Lung (tissue), 12 donors: ENCODE results near the gene TCF12. TPM values are rescaled to one million over a fixed set of nuclear protein-coding genes. Genes with fewer than 3 reads are reported as not detected.
A peak's percentile ranks its signal among the peaks of the same experiment; 100 is the strongest.
"Not testable (repeated sequence)": the region's sequence is repeated elsewhere in the genome, so short reads cannot be mapped to it uniquely, and the experiment has no call there.

Experiments used
- ATAC-seq: fragments of 200-7000 bp; cut with Tn5 transposase; one replicate; pipeline ENCODE4 v1.9.1; 2020; ENCODE audit warnings: moderate number of reproducible peaks; ENCODE audit not compliant: insufficient read depth, low FRiP score
- DNase-seq, 3 donors: peaks; one replicate each; pipeline ENCODE4 v3.0.0-alpha.2; 2013 to 2017
- H3K27ac ChIP-seq, 2 donors: one replicate each; pipeline ENCODE4 v1.5.1; 2013; ENCODE audit warnings: mild to moderate bottlenecking in 2 of 2, moderate library complexity in 2 of 2, control low read depth in 1 of 2, inconsistent platforms in 1 of 2, low read depth in 1 of 2, low read length in 1 of 2
- H3K27me3 ChIP-seq, 3 donors: one replicate each; pipeline ENCODE4 v1.5.1; 2013; ENCODE audit warnings: low read length in 2 of 3; ENCODE audit not compliant: control insufficient read depth in 3 of 3, insufficient read depth in 3 of 3
- H3K36me3 ChIP-seq, 4 donors: one replicate each; pipeline ENCODE4 v1.5.1; 2013; ENCODE audit warnings: low read length in 4 of 4, mild to moderate bottlenecking in 1 of 4, moderate library complexity in 1 of 4; ENCODE audit not compliant: control insufficient read depth in 4 of 4, insufficient read depth in 4 of 4
- H3K4me1 ChIP-seq, 5 donors: one replicate each; pipeline ENCODE4 v1.5.1; 2013; ENCODE audit warnings: low read length in 5 of 5, mild to moderate bottlenecking in 2 of 5, moderate library complexity in 1 of 5; ENCODE audit not compliant: control insufficient read depth in 5 of 5, insufficient read depth in 5 of 5
- H3K4me3 ChIP-seq: one replicate; pipeline ENCODE4 v1.5.1; 2013; ENCODE audit warnings: mild to moderate bottlenecking, control low read depth, moderate library complexity
- H3K9ac ChIP-seq, 2 donors: one replicate each; pipeline ENCODE4 v1.5.1; 2013; ENCODE audit warnings: low read length in 2 of 2, control low read depth in 1 of 2; ENCODE audit not compliant: insufficient read depth in 1 of 2
- H3K9me3 ChIP-seq, 4 donors: one replicate each; pipeline ENCODE4 v1.5.1; 2013; ENCODE audit warnings: low read length in 3 of 4, mild to moderate bottlenecking in 1 of 4, moderate library complexity in 1 of 4; ENCODE audit not compliant: control insufficient read depth in 4 of 4, insufficient read depth in 3 of 4
- CTCF ChIP-seq: IDR thresholded peaks from 2 replicates; pipeline ENCODE4 v1.5.1; 2012; ENCODE audit warnings: mild to moderate bottlenecking; ENCODE audit errors: control extremely low read depth, extremely low read depth
- WGBS, 2 donors: extraction: QIAGEN DNeasy Blood & Tissue Kit; methylation state at CpG; one replicate each; pipeline ENCODE4 v1.1.7; 2013; 5-methylcytosine and 5-hydroxymethylcytosine counted together
- polyA plus RNA-seq, 2 donors: library from polyadenylated mRNA; stranded (reverse); fragments of 200-250 nt; gene quantifications; one replicate each; pipeline ENCODE4 v1.2.1, GENCODE V29; 2013
- total RNA-seq, 2 donors: library from RNA; depleted of rRNA in 1 of 2; stranded (reverse); fragments of >200 nt in 1 of 2; gene quantifications; one replicate each; pipeline ENCODE4 v1.2.1, GENCODE V29; 2014 to 2021
- donor health status: control.
- donor health status: control.
- donor health status: Bipolar disorder and iron deficiency.
- donor health status: healthy.
- donor health status: DM: yes; HTN: yes; CAD: no.

Gene TCF12
- total and polyA plus RNA-seq, 4 donors: 9.6 to 314 (median 56.3) TPM

DNA sequence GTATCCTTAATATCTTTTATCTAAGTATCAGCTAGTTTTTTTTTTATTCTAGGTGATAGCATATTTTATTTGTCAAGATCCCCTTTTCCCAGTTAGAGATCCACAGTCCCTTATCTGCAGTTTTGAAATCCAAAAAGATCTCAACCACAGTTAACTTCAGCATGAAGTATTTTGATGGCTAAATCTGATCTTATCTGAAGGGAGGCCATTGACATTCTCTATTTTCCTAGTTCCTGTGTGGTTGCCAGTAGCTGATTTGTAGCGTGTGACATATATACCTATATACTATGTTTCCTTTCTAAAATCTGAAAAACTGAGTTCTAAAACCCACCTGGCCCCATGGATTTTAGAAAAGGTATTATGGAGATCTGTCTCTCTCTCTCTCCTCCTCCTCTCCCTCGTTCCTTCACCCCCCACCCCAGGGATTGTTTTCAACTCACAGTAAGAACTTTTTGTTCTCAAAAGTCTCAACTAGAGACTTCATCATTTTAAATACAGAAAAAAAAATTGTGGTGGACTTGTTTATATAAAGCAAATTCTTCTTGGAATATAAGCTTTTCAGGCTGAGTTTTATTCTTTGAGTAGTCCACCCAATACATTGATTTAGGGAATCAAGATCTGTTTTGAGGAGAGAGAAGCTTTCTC, 12.3 kb downstream of the TCF12 start:
- Histone ChIP-seq H3K4me3 (no peak overlapping the region), H3K4me1 (peaks cover 0 to 34% (median 7%) of the 10 kb centered on the region in 5 donors), H3K9me3 (no peaks in the 10 kb centered on the region), H3K27ac (no peak overlapping the region), H3K9ac (no peak overlapping the region), H3K36me3 (peaks cover 0 to 12% (median 4%) of the 10 kb centered on the region in 4 donors), H3K27me3 (no peaks in the 10 kb centered on the region)
- 59 to 68% methylated on average over 2 of the region's 2 CpGs for WGBS, 2 donors
- DNase-seq (no peak), ATAC-seq (no peak)
- TF ChIP-seq CTCF: no peak

- H3K9me3 ChIP-seq: no peaks in the 10 kb centered on the region
- TF ChIP-seq CTCF: no peak
- no peaks in the 10 kb centered on the region for H3K27me3 ChIP-seq
- peak in 2 of 3 donors; percentile 59 to 64 for DNase-seq
- peaks cover 0 to 30% (median 7%) of the 10 kb centered on the region in 5 donors for H3K4me1 ChIP-seq
- no peak overlapping the region for H3K9ac ChIP-seq
- 39 to 64% methylated on average over 1 of the region's 1 CpG for WGBS, 2 donors
- H3K27ac ChIP-seq: peak overlapping the region in 1 of 2 donors; percentile 21
- ATAC-seq: no peak
- H3K36me3 ChIP-seq: peaks cover 0 to 10% (median 4%) of the 10 kb centered on the region in 4 donors
- H3K4me3 ChIP-seq: no peak overlapping the region
Measured at GRCh38 chr15:56931639-56932508, 13.4 kb downstream of the TCF12 start.

- DNase-seq: not testable (repeated sequence)
Measured at GRCh38 chr15:56932509-56932868, 14.0 kb downstream of the TCF12 start.

GRCh38 chr15:56933410-56933809, 15.0 kb downstream of the TCF12 start:
- Histone ChIP-seq H3K27ac (no peak overlapping the region), H3K9me3 (no peaks in the 10 kb centered on the region), H3K9ac (no peak overlapping the region), H3K4me1 (peaks cover 0 to 26% (median 7%) of the 10 kb centered on the region in 5 donors), H3K36me3 (peaks cover 0 to 10% (median 4%) of the 10 kb centered on the region in 4 donors), H3K27me3 (no peaks in the 10 kb centered on the region), H3K4me3 (no peak overlapping the region)
- no peak for DNase-seq
- no peak for ATAC-seq
- TF ChIP-seq CTCF: no peak
- 51 to 71% methylated on average over 1 of the region's 1 CpG for WGBS, 2 donors

More at GRCh38 chr15:56932509-56932868, 14.0 kb downstream of the TCF12 start:
- ATAC-seq, H3K9ac ChIP-seq, H3K4me3 ChIP-seq, H3K27me3 ChIP-seq, H3K9me3 ChIP-seq, H3K27ac ChIP-seq: not testable (repeated sequence)
- 93 to 94% methylated on average over 4 of the region's 4 CpGs for WGBS, 2 donors
- Histone ChIP-seq H3K4me1 (peaks cover 0 to 30% (median 7%) of the 10 kb centered on the region in 5 donors), H3K36me3 (peaks cover 0 to 10% (median 4%) of the 10 kb centered on the region in 4 donors)
